GM12891 (cell line): Measurements from ENCODE around the gene MMRN2.
"Not testable (repeated sequence)": the region's sequence is repeated elsewhere in the genome, so short reads cannot be mapped to it uniquely, and the experiment has no call there.

ENCODE experiments used
- DNase-seq: peaks from one replicate; pipeline ENCODE4 v3.0.0; 2011; ENCODE audit warnings: low spot score; ENCODE audit not compliant: insufficient read length
- FAIRE-seq: peaks from 2 replicates; lab custom pipeline; 2011; peaks lifted over from hg19 to GRCh38; lab: Jason Lieb, UNC
- PAX5 ChIP-seq: IDR thresholded peaks from 2 replicates; pipeline ENCODE4 v1.6.1; 2011; ENCODE audit warnings: low read length, moderate library complexity, mild to moderate bottlenecking; ENCODE audit not compliant: insufficient read depth, severe bottlenecking
- POLR2A ChIP-seq: IDR thresholded peaks from 2 replicates; pipeline ENCODE4 v1.6.1; 2011; ENCODE audit warnings: low read depth, low read length, control low read depth
- POLR2AphosphoS5 ChIP-seq: IDR thresholded peaks from 2 replicates; pipeline ENCODE4 v1.6.1; 2011; ENCODE audit warnings: low read depth, low read length, control low read depth
- POU2F2 ChIP-seq: IDR thresholded peaks from 2 replicates; pipeline ENCODE4 v1.6.1; 2011; ENCODE audit warnings: low read depth, mild to moderate bottlenecking, control low read depth, low read length, moderate library complexity
- SPI1 ChIP-seq: IDR thresholded peaks from 2 replicates; pipeline ENCODE4 v1.6.1; 2011; ENCODE audit warnings: low read depth, low read length, control low read depth
- TAF1 ChIP-seq: IDR thresholded peaks from 2 replicates; pipeline ENCODE4 v1.6.1; 2011; ENCODE audit warnings: low read depth, low read length, control low read depth

Gene MMRN2

DNA sequence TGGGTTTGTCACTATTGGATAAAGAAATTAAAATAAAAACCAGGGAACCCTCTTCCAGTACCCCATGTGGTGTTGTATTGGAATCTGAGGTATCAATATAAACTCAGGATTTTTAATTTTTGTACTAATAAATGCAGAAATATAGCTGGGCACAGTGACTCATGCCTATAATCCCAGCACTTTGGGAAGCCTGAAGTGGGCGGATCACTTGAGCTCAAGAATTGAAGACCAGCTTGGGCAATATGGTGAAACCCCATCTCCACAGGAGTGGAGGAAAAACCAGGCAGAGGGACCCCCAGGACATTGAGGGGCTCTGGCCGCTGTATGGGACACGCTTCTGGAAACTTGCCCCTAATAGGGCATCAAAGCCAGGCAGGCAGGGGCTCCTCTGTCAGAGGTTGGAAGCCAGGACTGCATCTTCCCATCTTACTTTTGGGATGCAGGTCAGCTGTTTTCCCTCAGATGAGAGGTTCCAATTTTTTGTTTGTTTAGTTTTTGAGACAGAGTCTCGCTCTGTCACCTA lies 21.9 kb upstream of the MMRN2 start:
- TF ChIP-seq PAX5 = no peak
- no peak for TF ChIP-seq POLR2AphosphoS5
- TF ChIP-seq POLR2A = no peak
- no peak for TF ChIP-seq SPI1
- TF ChIP-seq TAF1 = no peak
- no peak for TF ChIP-seq POU2F2
- DNase-seq (no peak), FAIRE-seq (no peak)

DNA sequence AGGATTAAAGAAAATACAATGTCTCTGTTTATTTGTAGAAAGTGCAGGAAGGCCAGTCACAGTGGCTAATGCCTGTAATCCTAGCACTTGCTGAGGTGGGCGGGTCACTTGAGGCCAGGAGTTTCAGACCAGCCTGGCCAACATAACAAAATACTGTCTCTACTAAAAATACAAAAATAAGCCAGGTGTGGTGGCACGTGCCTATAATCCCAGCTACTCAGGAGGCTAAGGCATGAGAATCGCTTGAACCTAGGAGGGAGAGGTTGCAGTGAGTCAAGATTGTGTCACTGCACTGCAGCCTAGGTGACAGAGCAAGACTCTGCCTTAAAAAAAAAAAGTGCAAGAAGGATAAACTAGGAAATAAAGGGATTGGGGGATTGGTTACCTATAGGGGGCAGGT lies 21.0 kb upstream of the MMRN2 start:
- FAIRE-seq, DNase-seq: not testable (repeated sequence)

DNA sequence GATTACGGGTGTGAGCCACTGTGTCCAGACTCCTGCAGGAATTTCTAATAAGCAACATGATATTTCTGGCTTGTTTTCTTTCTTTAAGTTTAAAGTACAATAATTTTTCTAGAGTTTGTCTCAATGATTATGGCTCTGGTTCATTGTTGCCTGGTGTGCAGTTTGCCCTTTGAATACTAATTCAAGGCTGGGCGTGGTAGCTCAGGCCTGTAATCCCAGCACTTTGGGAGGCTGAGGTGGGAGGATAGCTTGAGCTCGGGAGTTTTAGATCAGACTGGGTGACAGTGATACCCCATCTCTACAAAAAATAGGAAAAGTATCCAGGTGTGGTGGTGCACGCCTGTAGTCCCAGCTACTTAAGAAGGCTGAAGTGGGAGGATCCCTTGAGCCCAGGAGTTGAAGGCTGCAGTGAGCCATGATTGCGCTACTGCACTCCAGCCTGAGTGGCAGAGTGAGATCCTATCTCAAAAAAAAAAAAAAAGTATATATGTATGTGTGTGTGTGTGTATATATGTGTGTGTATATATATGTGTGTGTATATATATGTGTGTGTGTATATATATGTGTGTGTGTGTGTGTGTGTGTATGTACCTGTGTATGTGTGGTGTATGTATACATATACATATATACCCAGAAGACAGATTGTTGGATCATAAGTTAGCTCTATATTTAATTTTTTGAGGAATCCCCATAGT lies 19.1 kb upstream of the MMRN2 start:
- FAIRE-seq (no peak), DNase-seq (no peak)
- TF ChIP-seq POLR2A (no peak), SPI1 (no peak), POLR2AphosphoS5 (no peak), POU2F2 (no peak), TAF1 (no peak), PAX5 (no peak)

DNA sequence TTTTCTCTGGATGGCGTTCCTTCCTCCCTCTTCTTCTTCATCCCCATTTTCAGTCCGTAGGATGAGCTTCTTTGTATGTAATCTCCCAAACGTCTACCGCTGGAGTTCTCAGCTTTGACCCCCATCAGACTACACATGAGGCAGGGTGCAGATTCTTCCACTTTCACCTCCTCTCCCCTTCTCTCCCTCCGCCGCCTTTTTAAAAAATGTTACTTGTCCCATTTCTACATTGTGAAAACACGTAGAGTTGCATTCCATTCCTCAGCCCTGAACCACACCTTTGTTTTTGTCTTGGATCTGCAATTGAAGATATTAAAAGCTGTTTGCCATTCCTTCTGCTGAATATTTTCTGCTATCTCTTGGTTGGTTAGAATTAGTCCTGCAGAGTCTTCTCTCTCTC lies 17.1 kb upstream of the MMRN2 start:
- FAIRE-seq (no peak), DNase-seq (no peak)
- no peak for TF ChIP-seq SPI1

DNA sequence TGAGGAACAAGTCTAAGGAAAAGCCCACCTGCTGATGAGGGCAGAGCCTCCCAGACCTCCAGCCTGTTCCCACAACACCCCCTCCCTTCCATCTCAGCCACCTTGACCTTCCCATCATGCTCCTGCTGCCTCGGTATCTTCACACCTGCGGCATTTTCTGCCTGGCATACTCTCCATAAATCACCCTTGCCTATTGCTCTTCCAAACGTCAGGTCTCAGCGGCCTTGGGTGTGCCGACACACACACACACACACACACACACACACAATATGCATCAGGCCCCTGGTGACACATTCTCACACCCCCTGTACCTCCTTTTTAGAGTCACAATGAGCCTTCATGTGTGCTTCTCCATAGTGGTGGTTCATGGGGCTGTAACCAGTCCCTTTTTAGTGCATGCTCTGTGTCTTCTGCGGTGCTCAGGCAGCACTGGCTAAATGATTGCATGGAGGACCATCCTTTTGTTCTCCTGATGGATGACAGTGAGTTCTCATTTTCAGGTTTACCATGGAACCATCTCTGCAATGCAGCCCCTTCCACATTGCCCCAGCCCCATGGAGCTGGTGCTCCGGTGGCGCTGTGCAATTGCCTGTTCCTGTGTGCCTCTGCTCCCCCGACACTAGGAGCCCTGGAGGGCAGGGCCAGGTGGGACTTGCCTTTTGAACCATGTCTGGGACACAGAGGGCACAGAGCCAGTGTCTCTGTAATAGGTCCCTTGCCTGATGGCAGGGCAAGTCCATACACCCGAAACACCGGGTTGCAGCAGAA lies 15.4 kb upstream of the MMRN2 start:
- FAIRE-seq = peak; percentile 9
- TF ChIP-seq POU2F2 (no peak), POLR2AphosphoS5 (no peak), TAF1 (no peak), PAX5 (no peak), SPI1 (no peak), POLR2A (no peak)
- DNase-seq = no peak

DNA sequence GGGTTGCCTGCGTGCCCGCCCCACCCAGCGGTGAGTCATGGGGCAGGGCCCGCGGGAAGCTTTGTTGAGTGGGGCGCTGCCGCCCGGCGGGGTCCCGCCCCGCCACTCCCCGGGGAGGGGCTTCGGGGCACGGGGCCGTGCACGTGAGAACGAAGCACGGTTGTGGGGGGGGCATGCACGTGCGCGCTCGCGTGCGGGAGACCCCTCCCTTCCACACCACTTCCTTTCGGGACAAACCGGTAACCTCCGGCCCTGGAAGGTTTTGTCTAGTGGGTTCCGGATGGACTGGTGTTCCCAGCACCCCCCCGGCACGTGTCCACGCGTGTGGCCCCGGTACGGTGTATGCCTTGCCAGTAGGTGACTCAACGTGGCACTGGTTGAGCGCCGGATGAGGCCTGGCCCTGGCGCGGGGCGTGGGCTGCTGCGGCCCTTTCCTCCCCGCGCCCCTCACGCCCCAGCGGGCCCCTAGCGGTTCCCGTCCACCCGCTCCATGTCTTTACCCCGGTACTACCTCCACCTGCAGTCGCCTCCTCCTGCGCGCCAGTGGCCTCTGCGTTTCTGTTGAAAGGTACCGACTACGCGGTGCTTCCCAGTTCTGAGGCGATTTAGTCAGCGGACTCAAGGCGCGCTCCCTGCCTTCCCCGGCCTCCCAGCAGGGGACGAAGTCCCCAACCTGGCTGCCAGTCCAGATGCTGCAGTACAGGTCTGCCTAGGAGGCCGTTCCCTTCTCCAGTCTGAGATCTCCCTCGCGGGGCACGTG lies 14.0 kb upstream of the MMRN2 start:
- peak; percentile 81 for DNase-seq
- peak; percentile 99 for FAIRE-seq
- peak; percentile 45; the same call in 1 of the 2 replicates for TF ChIP-seq POLR2AphosphoS5
- no peak; the same call in 1 of the 2 replicates for TF ChIP-seq TAF1

DNA sequence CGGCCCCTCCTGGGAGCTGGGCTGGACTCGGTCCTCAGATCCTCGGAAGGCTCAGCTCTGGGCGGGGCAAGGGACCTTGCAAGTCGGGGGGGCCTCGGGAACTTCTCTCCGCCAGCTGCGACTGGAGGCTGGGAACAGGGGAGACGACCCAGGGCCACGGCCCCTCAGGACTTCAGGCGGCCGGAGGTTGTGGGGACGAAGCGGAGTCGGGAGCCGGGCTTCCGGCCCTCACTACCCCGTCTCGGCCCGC lies 13.5 kb upstream of the MMRN2 start:
- FAIRE-seq (no peak), DNase-seq (no peak)
- TF ChIP-seq POLR2AphosphoS5 (peak; percentile 40; the same call in 1 of the 2 replicates), SPI1 (no peak), POLR2A (peak; percentile 50; the same call in 1 of the 2 replicates)

DNA sequence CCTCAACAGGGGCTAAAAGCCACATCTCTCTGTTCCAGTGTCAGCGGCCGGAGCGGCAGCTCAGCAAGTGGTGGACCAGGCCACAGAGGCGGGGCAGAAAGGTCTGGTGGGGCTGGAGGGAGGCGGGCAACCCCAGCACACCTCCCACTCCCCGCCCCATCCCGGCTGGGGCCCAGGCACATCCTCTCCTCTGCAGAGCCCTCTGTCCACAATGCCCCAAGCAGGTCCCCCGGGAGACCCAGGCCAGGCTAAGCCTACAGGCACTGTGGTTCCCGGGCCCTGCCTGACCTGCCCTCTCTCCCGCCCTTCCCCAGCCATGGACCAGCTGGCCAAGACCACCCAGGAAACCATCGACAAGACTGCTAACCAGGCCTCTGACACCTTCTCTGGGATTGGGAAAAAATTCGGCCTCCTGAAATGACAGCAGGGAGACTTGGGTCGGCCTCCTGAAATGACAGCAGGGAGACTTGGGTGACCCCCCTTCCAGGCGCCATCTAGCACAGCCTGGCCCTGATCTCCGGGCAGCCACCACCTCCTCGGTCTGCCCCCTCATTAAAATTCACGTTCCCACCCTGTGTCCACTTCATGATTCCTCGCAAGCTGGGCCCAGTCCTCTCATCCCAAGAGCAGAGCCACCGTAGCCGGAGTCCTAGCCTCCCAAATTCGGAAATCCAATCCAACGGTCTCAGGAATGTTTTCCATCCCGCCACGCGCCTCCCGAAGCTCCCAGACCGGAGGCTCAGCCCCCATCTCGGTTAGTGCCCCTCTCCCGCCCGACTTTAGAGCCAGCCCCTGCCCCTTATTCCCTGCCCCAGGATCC lies 13.0 kb upstream of the MMRN2 start:
- FAIRE-seq = peak; percentile 13
- no peak for DNase-seq
- no peak for TF ChIP-seq PAX5
- TF ChIP-seq SPI1 = no peak
- no peak for TF ChIP-seq POLR2A
- TF ChIP-seq POU2F2 = no peak
- TF ChIP-seq POLR2AphosphoS5 = no peak
- TF ChIP-seq TAF1 = no peak

DNA sequence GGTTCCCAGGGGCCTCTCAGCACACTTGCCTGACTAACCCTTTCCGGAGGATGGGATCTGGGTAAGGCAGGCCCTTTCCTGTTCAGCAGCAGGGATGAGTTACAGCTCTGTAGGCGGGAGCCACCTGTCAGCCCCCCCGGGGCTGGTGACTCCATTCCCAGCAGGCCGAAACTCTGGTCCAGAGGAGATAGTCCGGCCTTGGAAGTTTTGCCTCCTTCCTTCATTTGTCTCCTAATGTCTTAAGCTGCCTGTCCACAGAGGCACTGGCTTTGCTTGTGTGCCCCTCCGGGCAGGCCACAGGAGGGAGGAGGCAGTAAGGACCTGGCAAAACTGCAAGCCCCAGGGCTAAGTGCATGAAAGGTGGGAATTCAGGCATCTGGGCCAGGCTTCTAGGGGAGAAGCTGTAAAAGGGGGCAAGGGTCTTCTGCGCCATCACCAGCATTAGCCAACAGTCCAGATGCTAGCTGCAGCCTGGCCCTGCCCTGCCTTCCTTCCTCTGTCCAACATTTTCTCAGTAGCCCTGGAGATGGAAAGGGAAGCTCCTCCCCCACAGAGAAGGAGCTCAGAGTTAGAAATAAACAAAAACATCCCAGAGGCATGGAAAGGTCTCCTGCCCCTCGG lies 12.1 kb upstream of the MMRN2 start:
- no peak for DNase-seq

More for the DNA sequence above, 12.1 kb upstream of the MMRN2 start:
- peak; percentile 13 for FAIRE-seq
- TF ChIP-seq PAX5 = no peak
